WTC11 (cell line): ENCODE measurements around the gene ASAH2B. TPM values are rescaled to one million over a fixed set of nuclear protein-coding genes. Genes with fewer than 3 reads are reported as not detected.

Experiments
- AR ChIP-seq: fragments of 250-450 bp; sonication (Bioruptor Pico); IDR thresholded peaks from 2 replicates; pipeline ENCODE4 v1.9.0; 2021; ENCODE audit warnings: mild to moderate bottlenecking
- ATF2 ChIP-seq: sonication (generic); formaldehyde crosslinking; IDR thresholded peaks from 2 replicates; pipeline ENCODE4 v1.8.1; 2022; ENCODE audit warnings: low read depth, missing genetic modification reagents, borderline replicate concordance
- ELF4 ChIP-seq: sonication (generic); formaldehyde crosslinking; IDR thresholded peaks from 2 replicates; pipeline ENCODE4 v1.8.1; 2022; ENCODE audit warnings: low read depth, mild to moderate bottlenecking, moderate library complexity, missing genetic modification reagents
- EMX1 ChIP-seq: fragments of 250-450 bp; sonication (Bioruptor Pico); IDR thresholded peaks from 2 replicates; pipeline ENCODE4 v1.8.0; 2021; ENCODE audit warnings: mild to moderate bottlenecking
- ESRRA ChIP-seq: sonication (generic); formaldehyde crosslinking; IDR thresholded peaks from 2 replicates; pipeline ENCODE4 v1.8.1; 2022; ENCODE audit warnings: mild to moderate bottlenecking, missing genetic modification reagents, borderline replicate concordance
- FOXP4 ChIP-seq: sonication (generic); formaldehyde crosslinking; IDR thresholded peaks from 2 replicates; pipeline ENCODE4 v1.8.0; 2022; ENCODE audit warnings: mild to moderate bottlenecking, missing genetic modification reagents
- IRF2 ChIP-seq: sonication (generic); formaldehyde crosslinking; IDR thresholded peaks from 2 replicates; pipeline ENCODE4 v1.8.0; 2022; ENCODE audit warnings: low read depth, missing genetic modification reagents, borderline replicate concordance
- KAT7 ChIP-seq: sonication (generic); formaldehyde crosslinking; IDR thresholded peaks from 2 replicates; pipeline ENCODE4 v1.8.1; 2023; ENCODE audit warnings: missing genetic modification reagents, mild to moderate bottlenecking, borderline replicate concordance
- MAX ChIP-seq: sonication (generic); formaldehyde crosslinking; IDR thresholded peaks from 2 replicates; pipeline ENCODE4 v1.8.0; 2022; ENCODE audit warnings: mild to moderate bottlenecking, missing genetic modification reagents
- MXD4 ChIP-seq: fragments of 250-450 bp; sonication (Bioruptor Pico); IDR thresholded peaks from 2 replicates; pipeline ENCODE4 v1.8.0; 2021; ENCODE audit warnings: mild to moderate bottlenecking, moderate library complexity, borderline replicate concordance
- MYBL2 ChIP-seq: sonication (generic); formaldehyde crosslinking; IDR thresholded peaks from 2 replicates; pipeline ENCODE4 v1.8.1; 2023; ENCODE audit warnings: mild to moderate bottlenecking, moderate library complexity, missing genetic modification reagents
- NR2C2 ChIP-seq: sonication (generic); formaldehyde crosslinking; IDR thresholded peaks from 2 replicates; pipeline ENCODE4 v1.8.0; 2022; ENCODE audit warnings: mild to moderate bottlenecking, missing genetic modification reagents
- PRDM15 ChIP-seq: sonication (generic); formaldehyde crosslinking; IDR thresholded peaks from 2 replicates; pipeline ENCODE4 v1.8.0; 2022; ENCODE audit warnings: missing genetic modification reagents
- RELA ChIP-seq: sonication (generic); formaldehyde crosslinking; IDR thresholded peaks from 2 replicates; pipeline ENCODE4 v1.8.1; 2022; ENCODE audit warnings: missing genetic modification reagents, mild to moderate bottlenecking, borderline replicate concordance
- SMAD3 ChIP-seq: sonication (generic); formaldehyde crosslinking; IDR thresholded peaks from 2 replicates; pipeline ENCODE4 v1.8.0; 2022; ENCODE audit warnings: missing genetic modification reagents, mild to moderate bottlenecking, borderline replicate concordance
- SP1 ChIP-seq: sonication (generic); formaldehyde crosslinking; conservative IDR thresholded peaks from 2 replicates; pipeline ENCODE4 v1.8.1; 2022; ENCODE audit warnings: missing genetic modification reagents
- USF1 ChIP-seq: sonication (generic); formaldehyde crosslinking; IDR thresholded peaks from 2 replicates; pipeline ENCODE4 v1.8.0; 2022; ENCODE audit warnings: mild to moderate bottlenecking, missing genetic modification reagents
- ZBTB43 ChIP-seq: sonication (generic); formaldehyde crosslinking; IDR thresholded peaks from 2 replicates; pipeline ENCODE4 v1.8.1; 2023; ENCODE audit warnings: mild to moderate bottlenecking, missing genetic modification reagents
- ZNF138 ChIP-seq: sonication (generic); formaldehyde crosslinking; conservative IDR thresholded peaks from 2 replicates; pipeline ENCODE4 v1.8.1; 2022; ENCODE audit warnings: mild to moderate bottlenecking, moderate library complexity, missing genetic modification reagents
- ZNF232 ChIP-seq: sonication (generic); formaldehyde crosslinking; IDR thresholded peaks from 2 replicates; pipeline ENCODE4 v1.8.0; 2022; ENCODE audit warnings: mild to moderate bottlenecking, missing genetic modification reagents
- ZNF512 ChIP-seq: sonication (generic); formaldehyde crosslinking; IDR thresholded peaks from 2 replicates; pipeline ENCODE4 v1.8.1; 2022; ENCODE audit warnings: missing genetic modification reagents, borderline replicate concordance
- ZSCAN18 ChIP-seq: fragments of 250-450 bp; sonication (Bioruptor Pico); IDR thresholded peaks from 2 replicates; pipeline ENCODE4 v2.1.2; 2022; ENCODE audit warnings: mild to moderate bottlenecking, moderate library complexity
- total RNA-seq: library from RNA; stranded (reverse); gene quantifications from 3 replicates; pipeline ENCODE4 v1.2.3, GENCODE V29; 2021

ASAH2B gene
- total RNA-seq, 1 experiment from 2014 or later, result 5.7 TPM

- peak; percentile 50 for TF ChIP-seq MAX (CRISPR knock-in tag)
- no peak for TF ChIP-seq EMX1 (CRISPR knock-in tag)
- no peak for TF ChIP-seq SMAD3 (CRISPR knock-in tag)
- TF ChIP-seq ZNF512 (CRISPR knock-in tag), result no peak
- TF ChIP-seq ELF4 (CRISPR knock-in tag), result no peak
- no peak for TF ChIP-seq IRF2 (CRISPR knock-in tag)
- TF ChIP-seq MYBL2, result peak; percentile 89; the same call in 1 of the 2 replicates
- TF ChIP-seq ZNF232 (CRISPR knock-in tag), result 0 out of 2 replicates have a peak, but pooled peaks have one; percentile 61
- no peak for TF ChIP-seq AR (CRISPR knock-in tag)
- TF ChIP-seq USF1 (CRISPR knock-in tag), result no peak
- TF ChIP-seq ZNF138 (CRISPR knock-in tag), result no peak
- peak; percentile 89 for TF ChIP-seq ZBTB43 (CRISPR knock-in tag)
- no peak for TF ChIP-seq ESRRA
- TF ChIP-seq SP1 (CRISPR knock-in tag), result peak; percentile 69; the same call in 1 of the 2 replicates
- peak; percentile 21; the same call in 1 of the 2 replicates for TF ChIP-seq RELA (CRISPR knock-in tag)
- TF ChIP-seq NR2C2 (CRISPR knock-in tag), result no peak; the same call in 1 of the 2 replicates
- peak; percentile 43; the same call in 1 of the 2 replicates for TF ChIP-seq FOXP4
- TF ChIP-seq ZSCAN18 (CRISPR knock-in tag), result no peak
- TF ChIP-seq ATF2 (CRISPR knock-in tag), result no peak
- TF ChIP-seq KAT7 (CRISPR knock-in tag), result peak; percentile 51; the same call in 1 of the 2 replicates
- TF ChIP-seq MXD4 (CRISPR knock-in tag), result no peak
- TF ChIP-seq PRDM15 (CRISPR knock-in tag), result 0 out of 2 replicates have a peak, but pooled peaks have one; percentile 22
These were observed at the start of gene ASAH2B (continued) for GRCh38 chr10:50739618-50740292.
